HG03066 (cell line): Measurements from ENCODE around the gene PSMB3.

Source experiments
- ATAC-seq: cut with Tn5 transposase; IDR thresholded peaks from one replicate; pipeline ENCODE4 v1.9.1; 2021; ENCODE audit warnings: low read depth; ENCODE audit not compliant: unreplicated experiment

The PSMB3 gene

GRCh38 chr17:38752308-38753070, at the start of gene PSMB3:
Gene PSMB3, plus strand, starts transcription at chr17:38752741. Its CDS starts 86 bp downstream, at chr17:38752827.
- peak; percentile 81 for ATAC-seq

GRCh38 chr17:38702916-38703741, 49.4 kb upstream of the PSMB3 start:
- ATAC-seq: no peak

GRCh38 chr17:38703742-38704605, 48.6 kb upstream of the PSMB3 start:
- no peak for ATAC-seq

- ATAC-seq: no peak
Measured at GRCh38 chr17:38704606-38705522, 47.7 kb upstream of the PSMB3 start, which contains the start of gene MLLT6. Gene MLLT6, plus strand, starts transcription at chr17:38705273. Its CDS starts 360 bp downstream, at chr17:38705633.

DNA sequence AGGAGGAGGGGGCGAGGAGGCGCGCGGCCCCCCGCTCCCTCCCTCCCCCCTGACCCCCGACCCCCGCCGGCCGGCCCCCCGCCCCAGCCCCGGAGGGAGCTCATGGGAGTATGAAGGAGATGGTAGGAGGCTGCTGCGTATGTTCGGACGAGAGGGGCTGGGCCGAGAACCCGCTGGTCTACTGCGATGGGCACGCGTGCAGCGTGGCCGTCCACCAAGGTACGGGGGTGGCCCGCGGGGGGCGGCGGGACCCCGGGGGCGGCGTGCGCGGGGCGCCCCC, 47.1 kb upstream of the PSMB3 start:
- ATAC-seq: no peak

DNA sequence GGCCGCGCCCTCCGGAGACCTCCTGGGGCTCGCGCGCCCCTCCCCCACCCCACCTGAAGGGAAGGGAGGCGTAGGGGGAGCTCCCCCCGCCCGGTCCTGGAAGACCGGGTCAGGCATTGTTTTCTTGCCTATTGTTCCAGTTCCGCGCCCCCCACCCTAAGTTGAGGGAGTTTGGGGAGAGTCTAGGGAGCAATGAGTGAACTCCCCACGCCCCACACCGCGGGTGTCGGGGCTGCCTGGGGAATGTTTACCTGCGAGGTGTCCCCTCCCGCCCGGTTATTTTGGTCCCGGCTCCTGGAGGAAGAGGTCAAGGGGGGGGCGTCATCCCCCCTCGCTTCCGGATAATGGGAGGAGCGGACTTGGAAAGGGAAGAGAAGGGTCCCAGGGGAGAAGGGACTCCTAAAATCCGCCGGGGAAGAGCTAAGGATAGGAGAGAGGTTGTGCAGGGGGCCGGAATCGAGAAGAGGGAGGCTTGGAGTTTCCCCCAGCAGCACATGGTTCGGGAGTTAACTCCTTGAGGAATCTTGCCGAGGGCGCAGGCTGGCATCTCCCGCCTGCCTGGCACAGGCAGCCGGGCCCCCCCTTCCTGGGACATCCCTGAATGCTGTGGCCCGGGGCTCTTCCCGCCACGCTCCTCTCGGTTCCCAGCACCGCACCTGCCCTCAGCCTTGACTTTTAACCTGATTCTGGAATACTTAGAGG, 46.6 kb upstream of the PSMB3 start:
- no peak for ATAC-seq

- no peak for ATAC-seq
Measured at GRCh38 chr17:38706505-38707216, 45.9 kb upstream of the PSMB3 start.

GRCh38 chr17:38707678-38708351, 44.7 kb upstream of the PSMB3 start:
- ATAC-seq: no peak

DNA sequence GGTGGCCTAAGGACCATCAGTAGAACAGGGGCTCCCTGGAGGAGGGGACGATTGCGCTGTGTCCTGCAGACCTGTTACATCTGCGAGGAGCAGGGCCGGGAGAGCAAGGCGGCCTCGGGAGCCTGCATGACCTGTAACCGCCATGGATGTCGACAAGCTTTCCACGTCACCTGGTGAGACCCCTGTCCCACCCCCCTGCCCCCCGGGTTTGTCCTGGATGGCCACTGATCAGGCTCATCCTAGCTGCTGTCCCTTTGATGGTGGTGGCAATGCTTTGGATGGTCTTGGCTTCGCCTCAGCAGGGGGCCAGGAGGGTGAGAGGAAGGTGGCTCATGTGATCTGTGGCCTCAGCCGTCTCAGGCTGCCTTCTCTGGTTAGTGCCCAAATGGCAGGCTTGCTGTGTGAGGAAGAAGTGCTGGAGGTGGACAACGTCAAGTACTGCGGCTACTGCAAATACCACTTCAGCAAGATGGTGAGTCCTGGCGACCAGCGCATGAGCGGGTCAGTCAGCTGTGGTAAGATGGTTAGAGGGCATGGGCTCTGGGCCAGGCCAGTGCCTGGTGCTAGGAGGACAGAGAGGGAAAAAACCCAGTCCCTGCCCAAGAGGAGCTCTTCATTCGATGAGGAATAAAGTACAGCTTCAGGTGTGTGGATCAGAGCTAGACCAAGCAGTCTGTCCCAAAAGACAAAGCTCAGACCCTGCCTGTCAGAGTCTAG, 43.3 kb upstream of the PSMB3 start:
- ATAC-seq: no peak

DNA sequence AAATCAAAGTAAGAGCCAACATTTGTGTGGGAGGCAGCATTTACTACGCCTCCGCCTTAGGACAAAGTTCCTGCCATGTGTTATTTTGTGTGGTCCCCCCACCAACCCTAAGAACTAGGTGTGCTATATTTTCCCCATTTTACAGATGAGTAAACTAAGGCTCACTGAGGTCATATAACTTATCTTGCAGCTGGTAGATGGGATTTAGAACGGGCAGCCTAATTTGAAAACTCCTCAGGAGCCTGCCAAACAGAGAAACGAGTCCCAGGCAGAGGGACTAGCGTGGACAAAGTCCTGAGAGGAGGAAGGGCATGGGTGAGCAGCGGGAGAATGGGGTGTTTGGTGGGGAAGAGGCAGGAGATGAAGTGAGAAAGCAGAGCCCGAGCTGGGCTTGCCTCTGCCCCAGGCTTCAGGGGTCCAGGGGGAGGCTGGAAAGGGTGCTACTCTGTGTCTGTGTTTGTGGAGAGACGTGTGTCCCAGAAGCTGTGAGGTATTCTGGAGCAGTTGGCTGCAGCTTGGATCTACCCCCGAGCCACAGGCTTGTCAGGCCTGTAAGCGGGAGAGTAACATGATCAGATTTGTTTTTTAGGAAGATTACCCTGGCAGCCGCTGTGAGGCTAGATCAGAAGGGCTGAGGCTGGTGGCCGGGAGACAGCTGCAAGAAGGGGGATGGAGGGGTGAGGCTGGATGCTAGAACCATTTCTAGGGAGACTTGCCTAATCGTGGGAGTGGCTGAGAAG, 42.5 kb upstream of the PSMB3 start:
- ATAC-seq: no peak

DNA sequence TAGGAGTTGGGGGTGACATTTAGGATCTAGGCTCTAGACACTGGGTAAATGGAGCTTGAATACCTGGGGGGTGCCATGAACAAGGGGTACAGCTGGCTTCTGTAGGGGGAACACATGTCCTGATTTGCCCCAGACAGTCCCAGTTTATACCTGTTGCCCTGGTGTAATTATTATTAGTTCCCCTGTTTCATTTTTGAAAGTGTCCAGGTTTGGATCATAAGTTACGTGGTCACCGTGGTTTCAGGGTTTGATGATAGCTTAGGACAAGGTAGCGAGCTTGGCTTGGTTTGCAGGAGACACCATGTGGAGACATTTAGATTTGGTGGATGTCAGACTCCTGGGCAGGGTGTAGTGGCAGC, 42.0 kb upstream of the PSMB3 start:
- ATAC-seq: no peak

DNA sequence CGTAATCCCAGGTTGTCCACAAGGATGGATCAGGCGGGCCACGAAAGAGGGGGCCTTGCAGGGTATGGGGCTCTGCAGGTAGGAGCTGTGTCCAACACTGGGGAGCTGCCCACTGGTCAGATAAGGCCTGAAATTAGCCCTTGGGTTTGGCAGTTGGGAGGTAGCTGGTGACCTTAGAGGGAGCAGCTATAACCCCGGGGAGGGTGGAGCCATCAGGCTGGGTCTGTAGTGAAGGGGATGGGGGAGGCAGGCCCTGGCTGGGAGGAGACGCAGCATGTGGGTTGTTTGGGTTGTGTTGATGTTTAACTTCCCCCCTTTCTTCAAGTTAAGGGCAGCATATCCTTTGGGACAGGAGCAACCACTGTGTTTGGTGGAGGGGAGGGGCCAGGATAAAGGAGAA, 41.6 kb upstream of the PSMB3 start:
- no peak for ATAC-seq

GRCh38 chr17:38711792-38712571, 40.6 kb upstream of the PSMB3 start:
- ATAC-seq: no peak

DNA sequence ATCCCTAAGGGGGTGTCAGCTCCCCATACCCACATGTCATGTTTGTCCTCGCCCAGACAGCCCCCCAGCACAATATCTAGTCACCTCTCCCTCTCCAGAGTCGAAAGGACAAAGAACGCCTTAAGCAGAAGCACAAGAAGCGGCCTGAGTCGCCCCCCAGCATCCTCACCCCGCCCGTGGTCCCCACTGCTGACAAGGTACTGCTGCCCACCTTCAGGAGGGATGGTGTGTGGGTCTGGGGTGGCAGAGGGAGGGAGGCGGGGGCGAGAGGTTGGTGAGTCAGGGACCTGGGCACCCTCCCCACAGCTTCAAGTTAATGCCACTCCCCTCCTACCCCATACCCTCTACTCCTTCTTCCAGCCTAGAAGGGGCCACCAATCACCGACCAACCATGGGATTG, 39.9 kb upstream of the PSMB3 start:
- ATAC-seq: no peak

GRCh38 chr17:38713456-38714075, 39.0 kb upstream of the PSMB3 start:
- no peak for ATAC-seq
